Activated T-cell treated with anti-CD3 and anti-CD28 coated beads for 4 hours (primary cell): Measurements from ENCODE around the gene CHN1.

Experiments used
- DNase-seq: peaks from one replicate; pipeline ENCODE4 v3.0.0-alpha.2; 2020

The CHN1 gene

DNA sequence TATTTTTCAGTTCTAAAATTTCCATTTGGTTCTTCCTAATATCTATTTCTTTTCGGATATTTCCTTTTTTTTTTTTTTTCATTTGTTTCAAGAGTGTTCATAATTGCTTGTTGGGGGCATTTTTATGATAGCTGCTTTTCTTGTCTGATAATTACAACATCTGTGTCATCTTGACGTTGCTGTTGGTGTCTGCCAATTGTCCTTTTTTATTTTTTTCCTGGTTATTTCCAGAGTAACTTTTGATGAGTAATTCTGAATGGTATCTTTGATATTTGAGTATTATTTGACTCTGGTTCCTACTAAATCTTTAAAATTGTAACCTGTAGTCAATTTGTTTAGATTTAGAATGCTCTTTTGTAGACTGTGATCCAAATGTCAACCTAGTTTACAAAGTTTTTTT is 189.7 kb downstream of the CHN1 start:
- DNase-seq, result no peak

DNA sequence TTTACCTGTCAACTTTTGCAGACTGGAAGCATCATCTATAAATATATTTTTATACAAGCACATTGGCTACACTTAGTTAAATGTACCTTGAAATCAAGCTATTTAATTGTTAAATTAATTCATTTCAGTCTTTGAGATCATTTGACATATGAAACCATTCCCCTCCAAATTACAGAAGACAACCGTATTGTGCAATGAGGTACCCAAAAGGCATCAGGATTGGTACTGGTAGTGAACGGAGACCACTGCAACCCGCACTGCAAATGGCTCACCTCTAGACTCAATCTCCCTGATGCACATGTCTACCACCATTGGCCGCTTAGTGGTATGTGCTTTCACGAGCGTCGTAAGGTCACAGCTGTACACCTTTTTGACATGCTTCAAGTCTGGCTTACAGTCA is 193.1 kb downstream of the CHN1 start:
- no peak for DNase-seq

DNA sequence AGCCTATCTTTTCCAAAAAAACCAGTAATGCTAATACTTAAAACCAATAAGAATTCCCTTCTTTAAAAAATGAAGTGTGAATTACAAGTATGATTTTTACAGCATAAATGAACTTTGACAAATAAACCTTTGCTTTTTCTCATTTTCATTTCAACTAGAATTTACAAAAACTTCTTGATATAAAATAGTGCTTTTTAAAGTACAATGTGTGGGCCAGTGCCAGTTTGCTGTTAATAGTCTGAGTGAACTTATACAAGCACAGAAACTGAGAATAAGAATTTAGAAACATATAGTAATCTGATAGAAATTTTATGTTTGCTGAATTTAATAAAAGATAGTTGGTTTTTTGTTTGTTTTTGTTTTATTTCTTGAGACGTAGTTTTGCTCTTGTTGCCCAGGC is 197.2 kb downstream of the CHN1 start:
- DNase-seq, result no peak

- no peak for DNase-seq
Observed at GRCh38 chr2:174805803-174806202, 199.4 kb downstream of the CHN1 start.

DNA sequence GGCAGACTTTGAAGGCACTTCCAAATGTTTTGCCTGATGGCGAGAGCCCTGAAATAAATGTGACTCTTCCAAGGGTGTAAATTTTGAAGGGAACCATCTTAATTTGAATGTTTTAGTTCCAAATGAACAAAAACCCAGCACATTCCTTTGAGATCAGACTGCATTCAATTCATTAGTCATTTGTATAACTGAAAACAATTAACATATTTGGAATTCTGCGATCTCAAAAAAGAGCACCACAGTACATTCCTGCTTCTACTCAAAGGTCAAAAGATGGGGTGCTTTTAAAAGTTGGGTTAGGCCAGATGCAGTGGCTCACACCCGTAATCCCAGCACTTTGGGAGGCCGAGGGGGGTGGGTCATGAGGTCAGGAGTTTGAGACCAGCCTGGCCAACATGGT is 202.7 kb downstream of the CHN1 start:
- no peak for DNase-seq

DNA sequence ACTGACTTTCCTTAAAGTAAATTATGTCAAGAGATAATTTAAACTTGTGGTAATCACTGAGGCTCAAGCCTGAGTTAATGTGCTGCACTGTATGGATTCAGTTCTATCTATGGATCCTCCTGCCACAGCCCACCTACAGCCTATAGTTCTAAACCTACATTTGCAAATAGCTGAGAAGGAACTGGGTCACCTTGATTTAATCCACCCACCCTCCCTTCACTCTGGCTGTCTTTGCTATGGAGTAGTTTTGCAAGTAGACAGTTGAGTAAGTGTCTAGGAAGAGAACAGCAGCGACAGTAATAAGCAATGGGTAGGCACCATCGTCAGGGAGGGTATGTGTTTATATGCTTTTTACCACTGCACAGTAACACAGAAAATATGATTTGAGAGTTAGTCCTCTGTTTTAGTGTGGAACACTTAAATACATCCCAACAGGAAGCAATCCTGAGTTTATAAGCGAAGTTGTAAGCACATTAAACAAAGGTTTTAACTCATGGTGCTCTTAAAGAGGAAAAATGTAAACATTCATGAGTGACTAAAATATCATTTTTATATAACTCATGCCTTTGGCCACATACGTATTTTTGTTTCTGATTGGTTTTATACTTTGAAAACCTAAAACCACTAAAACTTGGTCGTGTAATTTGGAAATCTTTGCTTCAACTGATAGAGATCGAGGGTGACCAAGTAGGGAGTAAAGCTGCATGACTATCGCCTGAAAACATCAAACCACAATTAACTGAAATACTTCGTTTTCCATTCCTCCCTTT is 204.6 kb downstream of the CHN1 start:
- DNase-seq, result no peak

- DNase-seq, result no peak
Observed at GRCh38 chr2:174798801-174799200, 206.4 kb downstream of the CHN1 start.

GRCh38 chr2:174797781-174798276 is 207.4 kb downstream of the CHN1 start:
- no peak for DNase-seq

GRCh38 chr2:174796319-174796771 is 208.8 kb downstream of the CHN1 start:
- no peak for DNase-seq

DNA sequence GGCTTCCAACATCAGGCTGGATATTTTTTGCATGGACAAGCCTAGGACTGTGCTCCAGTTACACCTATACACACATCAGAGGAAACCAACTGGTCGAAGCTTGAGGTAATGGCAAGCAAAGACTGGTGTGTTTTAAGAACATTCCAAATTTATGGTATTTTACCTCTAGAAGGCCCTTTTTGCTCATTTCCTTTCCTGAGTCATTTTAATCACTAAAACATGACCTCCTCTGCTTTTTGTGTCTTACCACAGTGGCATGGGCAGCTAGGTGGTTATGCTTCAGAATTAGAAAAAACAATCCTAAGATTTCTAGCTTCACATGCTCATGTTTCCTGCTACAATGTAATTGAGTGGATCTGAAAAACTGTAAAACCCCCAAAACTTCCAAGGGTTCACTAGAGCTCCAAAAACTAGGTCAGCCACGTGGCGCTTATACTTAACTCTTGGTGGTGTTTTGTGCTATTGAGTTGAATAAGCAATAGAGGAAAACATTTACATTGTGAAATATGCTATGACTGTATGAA is 210.3 kb downstream of the CHN1 start:
- no peak for DNase-seq

- DNase-seq, result no peak
Observed at GRCh38 chr2:174792309-174793025, 212.7 kb downstream of the CHN1 start.

- DNase-seq, result no peak
Observed at GRCh38 chr2:174791746-174792280, 213.4 kb downstream of the CHN1 start.

DNA sequence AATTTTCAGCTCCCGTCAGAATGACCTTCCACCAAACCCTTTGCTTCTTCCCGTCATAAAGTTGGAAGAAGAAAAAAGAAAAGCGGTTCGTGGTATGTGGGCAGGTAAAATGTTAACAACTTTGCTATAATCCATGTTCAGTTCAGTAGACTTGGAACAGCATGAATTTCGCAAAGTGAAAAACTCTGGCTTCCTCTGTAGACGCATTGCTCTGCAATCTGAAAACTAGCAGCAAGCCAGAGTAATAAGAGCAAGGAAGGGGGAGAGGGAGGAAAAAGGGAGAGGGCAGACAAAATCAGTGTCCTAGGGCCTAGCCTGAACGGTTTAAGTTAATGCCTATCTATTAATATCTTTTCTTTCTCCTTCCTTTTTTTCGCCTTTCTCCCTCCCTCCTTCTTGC is 214.2 kb downstream of the CHN1 start:
- DNase-seq, result no peak

DNA sequence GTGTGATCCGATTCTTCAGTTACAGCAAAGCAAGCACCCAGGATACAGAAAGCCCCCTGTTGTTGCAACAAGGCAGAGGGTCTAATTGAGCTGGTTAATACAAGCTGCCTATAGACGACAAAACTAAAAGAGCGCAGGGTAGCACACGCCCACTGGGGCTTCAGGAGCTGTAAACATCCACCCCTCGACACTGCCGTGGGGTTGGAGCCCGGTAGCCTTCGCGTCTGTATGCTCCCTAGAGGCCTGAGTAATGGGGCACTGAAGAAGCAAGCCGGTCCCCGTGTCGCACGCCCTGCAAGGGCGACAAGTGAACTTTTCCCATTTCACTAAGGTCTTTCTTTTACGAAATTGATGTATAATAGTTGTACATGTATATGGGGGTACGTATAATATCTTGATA is 216.2 kb downstream of the CHN1 start:
- no peak for DNase-seq

GRCh38 chr2:174788291-174788929 is 216.8 kb downstream of the CHN1 start:
- DNase-seq, result no peak

DNA sequence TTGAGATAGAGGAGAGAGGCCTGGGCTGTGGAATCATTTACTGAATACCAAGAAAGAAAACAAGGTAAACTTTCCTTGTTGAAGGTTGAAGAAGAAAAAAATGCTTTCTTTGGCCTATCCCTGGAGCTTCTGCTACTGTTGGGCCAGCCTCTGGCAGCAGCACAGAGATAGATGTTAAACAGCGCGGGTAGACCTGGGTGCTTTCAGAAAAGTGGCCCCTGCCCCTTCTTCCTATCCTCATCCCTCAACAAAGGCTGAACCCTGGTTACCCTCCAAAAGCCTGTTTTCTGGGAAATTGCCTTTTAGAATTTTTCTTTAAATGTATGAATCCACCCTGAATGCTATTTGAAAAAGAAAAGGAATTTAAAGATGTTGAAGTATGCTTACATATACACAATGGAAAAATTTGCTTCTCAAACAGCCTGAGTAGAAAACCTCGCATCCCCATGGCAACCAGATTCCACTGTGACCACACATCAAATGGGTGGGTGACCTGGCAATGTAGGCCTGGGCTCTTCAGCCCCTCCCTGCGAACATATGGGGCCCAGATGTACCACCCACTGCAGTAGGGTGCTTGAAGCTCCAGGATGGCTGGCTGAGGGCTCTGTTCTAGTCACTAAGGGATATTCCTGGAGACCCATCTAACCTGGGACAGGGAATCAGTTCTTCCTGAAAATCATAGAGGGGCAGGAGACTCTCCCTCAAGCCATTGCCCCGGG is 217.5 kb downstream of the CHN1 start:
- DNase-seq, result no peak

DNA sequence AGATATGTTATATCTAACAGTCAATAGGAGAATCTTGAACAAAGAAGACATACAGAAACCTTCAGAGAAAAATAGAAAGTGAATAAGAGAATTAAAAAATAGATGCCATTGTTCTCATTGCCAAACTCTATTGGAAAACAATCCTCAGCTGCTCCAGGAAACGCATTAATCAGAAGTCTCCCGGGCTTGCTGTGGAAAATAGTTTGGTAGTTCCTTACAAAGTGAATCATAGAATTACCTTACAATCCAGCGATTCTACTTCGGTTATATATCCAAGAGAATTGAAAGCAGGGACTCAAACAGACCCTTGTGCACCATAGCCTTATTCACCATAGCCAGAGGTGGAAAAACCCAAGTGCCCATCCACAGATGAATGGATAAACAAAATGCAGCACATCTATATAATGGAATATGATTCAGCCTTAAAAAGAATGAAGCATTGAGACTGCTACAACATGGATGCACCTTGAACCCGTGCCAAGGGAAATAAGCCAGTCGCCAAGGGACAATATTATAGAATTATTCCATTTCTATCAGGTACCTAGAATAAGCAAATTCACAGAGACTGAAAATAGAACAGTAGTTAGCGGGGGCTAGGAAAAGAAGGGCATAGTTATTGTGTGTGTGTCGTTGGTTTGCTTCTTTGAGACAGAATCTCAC is 219.0 kb downstream of the CHN1 start:
- no peak for DNase-seq

DNA sequence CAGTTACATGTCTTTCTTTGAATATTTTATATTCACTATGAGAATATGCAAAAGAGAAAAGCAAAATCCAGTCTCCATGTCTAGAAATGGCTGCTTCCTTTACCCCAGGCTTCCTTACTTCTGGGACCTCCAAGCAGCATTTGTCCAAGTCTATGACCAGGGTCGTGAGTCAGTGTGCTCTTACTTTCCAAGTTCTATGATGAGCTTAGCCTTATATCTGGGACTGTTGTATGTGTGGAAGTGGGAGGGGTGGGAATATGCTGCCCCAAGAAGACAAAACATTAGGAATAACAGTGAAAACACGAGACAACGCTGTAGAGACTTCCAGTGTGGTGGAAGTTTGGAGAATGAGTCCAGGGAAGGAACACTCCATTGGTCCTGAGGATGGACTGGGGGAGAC is 219.7 kb downstream of the CHN1 start:
- no peak for DNase-seq

DNA sequence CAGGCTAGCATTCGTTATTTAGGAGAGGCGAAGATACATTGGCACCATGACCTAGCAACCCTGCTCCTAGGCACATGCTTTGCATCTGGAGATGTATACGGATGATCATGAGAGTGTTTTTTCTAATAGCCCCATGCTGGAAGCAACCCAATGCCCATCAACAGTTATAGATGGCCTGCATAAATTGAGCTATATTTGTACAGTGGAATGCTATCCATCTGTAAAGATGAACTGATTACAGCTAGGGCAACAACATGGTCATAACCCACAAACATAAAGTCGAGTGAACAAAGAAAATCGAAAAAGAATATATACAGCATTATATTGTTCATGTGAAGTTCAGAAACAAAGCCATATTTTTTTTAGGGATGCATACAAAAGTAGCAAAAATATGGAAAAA is 220.3 kb downstream of the CHN1 start:
- DNase-seq, result no peak

DNA sequence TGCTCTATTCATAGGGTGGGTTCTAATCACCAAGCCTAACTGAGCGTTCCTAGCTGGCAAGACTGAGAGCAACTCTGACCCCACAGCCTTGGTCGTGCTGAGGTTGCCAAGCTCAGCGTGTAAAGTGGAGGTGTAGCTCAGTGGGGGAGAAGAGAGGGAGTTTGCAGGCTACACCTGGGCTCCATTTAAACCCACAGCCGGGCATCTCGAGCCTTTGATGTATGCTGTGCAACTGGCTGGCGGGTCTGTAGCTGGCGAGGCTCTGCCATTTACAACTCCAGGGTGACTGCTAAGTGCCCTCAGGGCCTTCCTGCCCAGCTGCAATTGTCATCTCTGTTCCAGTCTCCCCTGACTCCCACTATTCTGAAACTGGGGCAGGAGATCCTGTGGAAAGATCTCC is 220.9 kb downstream of the CHN1 start:
- no peak for DNase-seq

GRCh38 chr2:174781996-174782395 is 223.2 kb downstream of the CHN1 start:
- DNase-seq, result no peak

GRCh38 chr2:174781298-174781697 is 223.9 kb downstream of the CHN1 start:
- DNase-seq, result no peak
